Gastroesophageal sphincter (tissue), 4 donors: ENCODE results near the gene EPS8L2. TPM values are rescaled to one million over a fixed set of nuclear protein-coding genes. Genes with fewer than 3 reads are reported as not detected.

Source experiments
- ATAC-seq: fragments of 150-250 bp; one replicate; pipeline ENCODE4 v1.9.1; 2016; ENCODE audit warnings: mild to moderate bottlenecking, moderate library complexity
- H3K27ac ChIP-seq, 4 donors: fragments of 200-600 bp; sonication (generic) in 3 of 4; 1 replicate in 3 of 4; 2 replicates in 1 of 4; pipeline ENCODE4 v1.5.1; 2016 to 2019
- H3K27me3 ChIP-seq: fragments of 200-600 bp; sonication (generic); one replicate; pipeline ENCODE4 v1.5.1; 2019
- H3K36me3 ChIP-seq, 2 donors: fragments of 200-600 bp; sonication (generic); one replicate each; pipeline ENCODE4 v1.5.1; 2019; ENCODE audit warnings: control low read depth in 1 of 2
- H3K4me1 ChIP-seq, 3 donors: fragments of 200-600 bp; sonication (generic); 1 replicate in 2 of 3; 2 replicates in 1 of 3; pipeline ENCODE4 v1.5.1; 2016 to 2019; ENCODE audit warnings: control low read depth in 2 of 3
- H3K4me3 ChIP-seq, 2 donors: fragments of 200-600 bp; sonication (generic); one replicate each; pipeline ENCODE4 v1.5.1; 2019; ENCODE audit warnings: mild to moderate bottlenecking in 1 of 2, moderate library complexity in 1 of 2
- H3K9me3 ChIP-seq, 3 donors: fragments of 200-600 bp; sonication (generic); one replicate each; pipeline ENCODE4 v1.5.1; 2017 to 2019; ENCODE audit warnings: control low read depth in 2 of 3
- EP300 ChIP-seq: sonication (generic); formaldehyde crosslinking; IDR thresholded peaks from one replicate; pipeline ENCODE4 v1.6.1; 2017; ENCODE audit warnings: antibody characterized with exemption, mild to moderate bottlenecking
- POLR2A ChIP-seq, 2 donors: fragments of 450-650 bp; IDR thresholded peaks; one replicate each; pipeline ENCODE4 v1.6.1; 2017; ENCODE audit warnings: antibody characterized with exemption in 2 of 2, mild to moderate bottlenecking in 2 of 2, moderate library complexity in 1 of 2
- POLR2AphosphoS5 ChIP-seq: sonication (generic); formaldehyde crosslinking; IDR thresholded peaks from one replicate; pipeline ENCODE4 v1.6.1; 2017; ENCODE audit warnings: antibody characterized with exemption
- WGBS, 2 donors: methylation state at CpG; one replicate each; pipeline ENCODE4 v1.1.5; 2018; ENCODE audit warnings: low coverage in 1 of 2; 5-methylcytosine and 5-hydroxymethylcytosine counted together
- total RNA-seq, 4 donors: library from RNA; depleted of rRNA; stranded (reverse); fragments of >200 nt; gene quantifications; one replicate each; pipeline ENCODE4 v1.1.0, GENCODE V29; 2016
- TF ChIP-seq, protein P1 (sequence below), 4 experiments: fragments of 200-600 bp in 2 of 4; fragments of 450-650 bp in 2 of 4; sonication (generic) in 1 of 4; IDR thresholded peaks; one replicate each; pipeline ENCODE4 v1.5.1; 2017 to 2019; ENCODE audit warnings: antibody characterized with exemption in 4 of 4, mild to moderate bottlenecking in 2 of 4, moderate library complexity in 2 of 4

EPS8L2 gene
- total RNA-seq, 4 donors from 2014 or later, result 9.7 to 33.9 (median 24.0) TPM

DNA sequence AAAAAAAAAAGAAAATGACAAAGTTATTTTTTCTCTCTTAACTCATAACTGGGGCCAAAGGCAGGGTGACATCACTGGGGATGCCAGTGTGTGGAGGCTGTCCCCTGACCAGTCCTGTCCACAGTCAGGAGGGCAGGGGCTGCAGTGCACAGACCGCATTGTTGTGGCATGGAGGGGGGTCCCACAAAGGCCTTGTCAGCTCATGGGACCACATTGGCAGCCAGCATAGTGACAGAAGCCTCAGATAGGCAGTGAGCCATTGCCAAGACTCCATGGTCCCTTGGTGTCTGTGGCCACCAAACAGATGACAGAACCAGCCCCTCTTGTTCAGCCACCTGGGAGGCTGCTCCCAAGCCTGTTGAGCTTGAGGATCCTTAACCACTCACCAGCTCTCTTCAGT, 6.3 kb upstream of the EPS8L2 start:
- Histone ChIP-seq H3K4me1 (peaks cover 0 to 60% (median 20%) of the 10 kb centered on the region in 3 donors), H3K27ac (peak overlapping the region in 2 of 4 donors; percentile 43 to 99), H3K4me3 (no peak overlapping the region), H3K36me3 (peaks cover 0 to 57% of the 10 kb centered on the region in 2 donors), H3K27me3 (no peaks in the 10 kb centered on the region), H3K9me3 (no peaks in the 10 kb centered on the region)
- 80% methylated on average over 1 of the region's 1 CpG for WGBS, 2 donors
- ATAC-seq, result no peak
- TF ChIP-seq EP300 (no peak), POLR2AphosphoS5 (no peak), POLR2A (IDR thresholded peaks at IDR 0.05) (no peak)
- TF ChIP-seq, protein P1, sequence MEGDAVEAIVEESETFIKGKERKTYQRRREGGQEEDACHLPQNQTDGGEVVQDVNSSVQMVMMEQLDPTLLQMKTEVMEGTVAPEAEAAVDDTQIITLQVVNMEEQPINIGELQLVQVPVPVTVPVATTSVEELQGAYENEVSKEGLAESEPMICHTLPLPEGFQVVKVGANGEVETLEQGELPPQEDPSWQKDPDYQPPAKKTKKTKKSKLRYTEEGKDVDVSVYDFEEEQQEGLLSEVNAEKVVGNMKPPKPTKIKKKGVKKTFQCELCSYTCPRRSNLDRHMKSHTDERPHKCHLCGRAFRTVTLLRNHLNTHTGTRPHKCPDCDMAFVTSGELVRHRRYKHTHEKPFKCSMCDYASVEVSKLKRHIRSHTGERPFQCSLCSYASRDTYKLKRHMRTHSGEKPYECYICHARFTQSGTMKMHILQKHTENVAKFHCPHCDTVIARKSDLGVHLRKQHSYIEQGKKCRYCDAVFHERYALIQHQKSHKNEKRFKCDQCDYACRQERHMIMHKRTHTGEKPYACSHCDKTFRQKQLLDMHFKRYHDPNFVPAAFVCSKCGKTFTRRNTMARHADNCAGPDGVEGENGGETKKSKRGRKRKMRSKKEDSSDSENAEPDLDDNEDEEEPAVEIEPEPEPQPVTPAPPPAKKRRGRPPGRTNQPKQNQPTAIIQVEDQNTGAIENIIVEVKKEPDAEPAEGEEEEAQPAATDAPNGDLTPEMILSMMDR (IDR thresholded peaks at IDR 0.05), result no peak

DNA sequence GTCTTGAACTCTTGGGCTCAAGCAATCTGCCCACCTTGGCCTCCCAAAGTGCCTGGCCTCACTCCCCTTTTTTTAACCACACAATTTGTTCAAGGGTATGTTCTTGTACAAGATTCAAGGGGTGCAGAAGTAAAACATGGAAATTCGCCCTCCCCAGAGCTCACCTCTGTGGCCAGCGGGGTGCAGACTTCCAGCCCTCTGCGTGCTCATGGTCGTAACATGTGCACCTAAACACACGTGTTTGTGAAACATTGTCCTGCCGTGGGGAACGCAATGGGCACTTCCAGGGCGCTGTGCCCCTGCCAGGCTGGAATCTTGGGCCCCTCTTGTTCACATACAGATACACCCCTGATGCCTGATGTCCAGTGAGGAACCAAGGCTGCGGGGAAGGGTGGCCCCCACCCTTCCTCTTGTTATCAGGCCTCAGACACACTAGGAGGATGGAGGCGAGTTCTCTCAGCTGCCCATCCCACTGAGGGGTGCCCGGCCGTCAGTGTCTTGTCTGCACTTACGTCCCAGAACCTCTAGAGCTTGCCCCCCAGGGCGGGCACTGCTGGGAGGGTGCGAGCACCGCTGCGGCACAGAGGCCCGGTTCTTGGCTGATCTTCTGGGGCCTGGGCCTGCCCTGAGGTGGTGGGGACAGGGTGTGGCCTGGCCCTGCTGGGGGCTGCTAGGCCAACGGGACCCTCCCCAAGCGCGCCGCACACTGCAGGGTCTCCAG, 4.1 kb upstream of the EPS8L2 start:
- peaks cover 0 to 58% of the 10 kb centered on the region in 2 donors for H3K36me3 ChIP-seq
- H3K27ac ChIP-seq, result peak overlapping the region in 1 of 4 donors; percentile 39
- peaks cover 15% of the 10 kb centered on the region for H3K27me3 ChIP-seq
- H3K4me3 ChIP-seq, result no peak overlapping the region
- no peaks in the 10 kb centered on the region for H3K9me3 ChIP-seq
- TF ChIP-seq, protein P1 (IDR thresholded peaks at IDR 0.05), result no peak
- TF ChIP-seq EP300, result no peak
- TF ChIP-seq POLR2A (IDR thresholded peaks at IDR 0.05), result no peak
- TF ChIP-seq POLR2AphosphoS5, result no peak
- peaks cover 0 to 72% (median 31%) of the 10 kb centered on the region in 3 donors for H3K4me1 ChIP-seq
- 80 to 98% methylated on average over 2 to 7 of the region's 22 CpGs for WGBS, 2 donors
- no peak for ATAC-seq

DNA sequence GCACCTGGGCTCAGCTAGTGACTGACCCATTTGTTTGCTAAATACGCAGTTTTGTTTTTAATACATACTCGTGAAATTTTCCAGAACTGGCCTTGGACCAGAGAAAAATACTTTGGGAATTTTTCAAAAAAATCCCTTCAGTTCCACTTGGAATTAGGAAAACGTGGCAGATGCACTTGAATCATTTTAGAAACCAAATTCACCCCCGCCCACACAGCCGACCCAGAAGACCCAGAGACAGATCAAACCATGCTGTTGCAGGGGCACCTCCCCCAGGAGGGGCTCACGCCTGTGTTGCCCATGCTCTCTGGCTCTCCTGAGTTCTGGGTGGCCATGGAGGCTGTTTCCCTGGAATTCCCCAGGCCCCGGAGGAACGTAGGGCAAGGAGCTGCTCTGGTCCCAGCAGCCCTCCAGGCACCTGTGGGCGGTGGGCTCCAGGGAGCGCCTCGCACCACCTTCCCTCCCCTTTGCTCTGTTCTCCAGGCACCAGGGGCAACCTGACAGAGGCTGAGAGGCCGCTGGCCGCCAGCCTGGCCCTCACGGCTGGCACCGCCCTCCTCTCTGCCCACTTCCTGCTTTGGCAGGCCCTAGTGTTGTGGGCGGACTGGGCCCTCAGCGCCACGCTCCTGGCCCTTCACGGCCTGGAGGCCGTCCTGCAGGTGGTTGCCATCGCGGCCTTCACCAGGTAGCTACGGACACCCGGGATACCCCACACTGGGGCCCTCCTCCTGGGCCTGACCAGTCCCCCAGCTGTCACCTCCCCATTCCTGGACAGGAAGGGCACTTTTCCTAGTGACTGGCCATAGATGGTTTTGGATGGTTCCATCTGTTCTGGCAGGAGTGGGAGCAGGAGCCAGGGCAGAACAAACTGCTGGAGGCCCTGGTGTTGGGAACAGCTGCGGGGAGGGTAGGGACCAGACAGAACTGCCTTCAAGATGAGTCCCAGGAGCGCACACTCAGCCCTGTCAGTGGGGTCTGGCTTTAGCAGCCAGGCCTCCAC, 3.3 kb upstream of the EPS8L2 start:
- 60 to 80% methylated on average over 1 to 8 of the region's 26 CpGs for WGBS, 2 donors

DNA sequence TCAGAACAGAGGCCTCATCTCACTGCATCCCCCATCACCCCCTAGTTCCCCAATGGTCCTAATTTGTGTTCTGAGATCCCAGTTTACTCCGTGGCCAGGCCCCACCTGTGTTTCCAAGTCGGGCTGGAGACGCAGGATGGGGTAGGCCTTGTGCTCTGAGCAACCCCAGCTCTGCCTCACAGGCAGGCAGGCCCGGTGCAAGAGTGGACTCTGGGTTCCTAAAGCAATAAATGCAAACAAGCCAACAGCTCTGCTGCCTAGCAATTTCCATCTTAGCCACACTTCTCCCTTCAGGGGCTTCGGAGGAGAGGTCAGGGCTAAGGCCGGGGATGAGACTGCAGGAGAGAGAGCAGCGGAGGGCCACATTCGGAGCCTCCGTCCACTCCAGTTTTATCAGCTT, 2.5 kb upstream of the EPS8L2 start:
- H3K4me1 ChIP-seq, result peaks cover 0 to 66% (median 26%) of the 10 kb centered on the region in 3 donors
- TF ChIP-seq EP300 (no peak), POLR2AphosphoS5 (no peak), POLR2A (IDR thresholded peaks at IDR 0.05) (no peak)
- TF ChIP-seq, protein P1 (IDR thresholded peaks at IDR 0.05), result no peak

More for the DNA sequence above, 3.3 kb upstream of the EPS8L2 start:
- peaks cover 23% of the 10 kb centered on the region for H3K27me3 ChIP-seq
- H3K4me3 ChIP-seq, result no peak overlapping the region
- peak overlapping the region in 3 of 4 donors; percentile 31 to 46 (median 39) for H3K27ac ChIP-seq
- no peaks in the 10 kb centered on the region for H3K9me3 ChIP-seq
- peaks cover 0 to 72% (median 33%) of the 10 kb centered on the region in 3 donors for H3K4me1 ChIP-seq
- ATAC-seq, result no peak
- H3K36me3 ChIP-seq, result peaks cover 0 to 58% of the 10 kb centered on the region in 2 donors
- no peak for TF ChIP-seq POLR2AphosphoS5
- TF ChIP-seq, protein P1 (IDR thresholded peaks at IDR 0.05), result no peak
- TF ChIP-seq EP300, result no peak
- TF ChIP-seq POLR2A (IDR thresholded peaks at IDR 0.05), result no peak

More for the DNA sequence above, 2.5 kb upstream of the EPS8L2 start:
- H3K27me3 ChIP-seq, result peaks cover 31% of the 10 kb centered on the region
- no peaks in the 10 kb centered on the region for H3K9me3 ChIP-seq
- peak overlapping the region in 2 of 4 donors; percentile 26 to 46 for H3K27ac ChIP-seq
- no peak for ATAC-seq
- peaks cover 0 to 58% of the 10 kb centered on the region in 2 donors for H3K36me3 ChIP-seq
- H3K4me3 ChIP-seq, result no peak overlapping the region
- WGBS, 2 donors, result 94 to 95% methylated on average over 5 of the region's 9 CpGs
